NK-92 treated with Interleukin-12 subunit alpha and Interleukin-12 subunit beta, amount 100 ng/mL, for 24 hours (cell line): ENCODE results near the gene EMC1.
"Not testable (repeated sequence)": the region's sequence is repeated elsewhere in the genome, so short reads cannot be mapped to it uniquely, and the experiment has no call there.

Source experiments
- DNase-seq: peaks from one replicate; lab custom pipeline; 2025; lab: John Stamatoyannopoulos, UW

The EMC1 gene

GRCh38 chr1:19260211-19261138, 9.2 kb upstream of the EMC1 start:
- no peak for DNase-seq

- DNase-seq, result no peak
Measured at GRCh38 chr1:19258353-19258752, 7.0 kb upstream of the EMC1 start.

GRCh38 chr1:19257178-19257914, 6.0 kb upstream of the EMC1 start:
- DNase-seq, result no peak

- not testable (repeated sequence) for DNase-seq
Measured at GRCh38 chr1:19256301-19256700, 5.0 kb upstream of the EMC1 start.

- DNase-seq, result no peak
Measured at GRCh38 chr1:19255288-19255687, 4.0 kb upstream of the EMC1 start.

- no peak for DNase-seq
Measured at GRCh38 chr1:19254416-19254815, 3.1 kb upstream of the EMC1 start.

- no peak for DNase-seq
Measured at GRCh38 chr1:19250629-19251304, 557 bp downstream of the EMC1 start.

GRCh38 chr1:19240673-19241538, 10.4 kb downstream of the EMC1 start:
- DNase-seq, result no peak

- DNase-seq, result no peak
Measured at GRCh38 chr1:19239876-19240275, 11.4 kb downstream of the EMC1 start.

- no peak for DNase-seq
Measured at GRCh38 chr1:19234224-19234623, 17.1 kb downstream of the EMC1 start.

GRCh38 chr1:19232524-19232846, 18.8 kb downstream of the EMC1 start:
- no peak for DNase-seq

GRCh38 chr1:19231736-19232523, 19.4 kb downstream of the EMC1 start:
- DNase-seq, result not testable (repeated sequence)

GRCh38 chr1:19229828-19230325, 21.4 kb downstream of the EMC1 start:
- no peak for DNase-seq

GRCh38 chr1:19229229-19229628, 22.1 kb downstream of the EMC1 start:
- DNase-seq, result no peak

- no peak for DNase-seq
Measured at GRCh38 chr1:19222979-19223824, 28.1 kb downstream of the EMC1 start.

- DNase-seq, result no peak
Measured at GRCh38 chr1:19222573-19222972, 28.8 kb downstream of the EMC1 start.

- DNase-seq, result no peak
Measured at GRCh38 chr1:19220991-19221390, 30.3 kb downstream of the EMC1 start.

- DNase-seq, result no peak
Measured at GRCh38 chr1:19220080-19220846, 31.1 kb downstream of the EMC1 start.

- DNase-seq, result no peak
Measured at GRCh38 chr1:19219451-19219850, 31.9 kb downstream of the EMC1 start.
